BLaER1 (cell line): ENCODE data around the gene TNFRSF25.

Experiments used
- H3K27ac ChIP-seq: shearing (Covaris generic); formaldehyde crosslinking; 2 replicates; pipeline ENCODE4 v1.8.1; 2022
- H3K27me3 ChIP-seq: shearing (Covaris generic); formaldehyde crosslinking; 2 replicates; pipeline ENCODE4 v1.8.1; 2022
- H3K36me3 ChIP-seq: shearing (Covaris generic); formaldehyde crosslinking; 2 replicates; pipeline ENCODE4 v1.8.1; 2022
- H3K4me1 ChIP-seq: shearing (Covaris generic); formaldehyde crosslinking; 2 replicates; pipeline ENCODE4 v1.8.1; 2022
- H3K4me2 ChIP-seq: shearing (Covaris generic); formaldehyde crosslinking; 2 replicates; pipeline ENCODE4 v1.8.1; 2022
- H3K4me3 ChIP-seq: shearing (Covaris generic); formaldehyde crosslinking; 2 replicates; pipeline ENCODE4 v1.8.1; 2022
- H3K9ac ChIP-seq: shearing (Covaris generic); formaldehyde crosslinking; 2 replicates; pipeline ENCODE4 v1.8.1; 2022
- H3K9me3 ChIP-seq: shearing (Covaris generic); formaldehyde crosslinking; 2 replicates; pipeline ENCODE4 v1.8.1; 2022
- H4K20me1 ChIP-seq: shearing (Covaris generic); formaldehyde crosslinking; 2 replicates; pipeline ENCODE4 v1.8.1; 2022
- Cebpa-rat ChIP-seq: shearing (Covaris generic); IDR thresholded peaks from 2 replicates; pipeline ENCODE4 v1.8.1; 2022

The TNFRSF25 gene

GRCh38 chr1:6418668-6419396 lies 47.1 kb downstream of the TNFRSF25 start:
- no peak overlapping the region for H3K27ac ChIP-seq
- H3K4me2 ChIP-seq, result peak overlapping the region; percentile 99
- H3K4me3 ChIP-seq, result peak overlapping the region; percentile 69
- H3K27me3 ChIP-seq, result peaks cover 86% of the 10 kb centered on the region
- TF ChIP-seq Cebpa-rat, result no peak
- H3K36me3 ChIP-seq, result no peaks in the 10 kb centered on the region
- peak overlapping the region; percentile 64; the same call in 1 of the 2 replicates for H3K9ac ChIP-seq
- peaks cover 60% of the 10 kb centered on the region for H3K4me1 ChIP-seq
- peaks cover 28% of the 10 kb centered on the region for H4K20me1 ChIP-seq
- H3K9me3 ChIP-seq, result no peaks in the 10 kb centered on the region

GRCh38 chr1:6417961-6418667 lies 47.9 kb downstream of the TNFRSF25 start:
- no peak for TF ChIP-seq Cebpa-rat
- Histone ChIP-seq H3K4me3 (peak overlapping the region; percentile 69), H3K27ac (no peak overlapping the region), H3K4me2 (peak overlapping the region; percentile 99), H3K36me3 (no peaks in the 10 kb centered on the region), H3K4me1 (peaks cover 53% of the 10 kb centered on the region), H4K20me1 (peaks cover 27% of the 10 kb centered on the region), H3K9ac (no peak overlapping the region), H3K9me3 (no peaks in the 10 kb centered on the region), H3K27me3 (peaks cover 79% of the 10 kb centered on the region)

GRCh38 chr1:6416906-6417305 lies 49.1 kb downstream of the TNFRSF25 start:
- Histone ChIP-seq H3K36me3 (no peaks in the 10 kb centered on the region), H3K4me2 (no peak overlapping the region), H3K27me3 (peaks cover 67% of the 10 kb centered on the region), H4K20me1 (peaks cover 27% of the 10 kb centered on the region), H3K9me3 (no peaks in the 10 kb centered on the region), H3K9ac (no peak overlapping the region), H3K4me1 (peaks cover 43% of the 10 kb centered on the region), H3K4me3 (no peak overlapping the region), H3K27ac (no peak overlapping the region)
- TF ChIP-seq Cebpa-rat, result no peak

GRCh38 chr1:6416295-6416656 lies 49.7 kb downstream of the TNFRSF25 start:
- H3K4me3 ChIP-seq, result no peak overlapping the region
- no peak overlapping the region for H3K27ac ChIP-seq
- H3K9ac ChIP-seq, result no peak overlapping the region
- H3K27me3 ChIP-seq, result peaks cover 61% of the 10 kb centered on the region
- H3K36me3 ChIP-seq, result no peaks in the 10 kb centered on the region
- peaks cover 21% of the 10 kb centered on the region for H4K20me1 ChIP-seq
- peaks cover 37% of the 10 kb centered on the region for H3K4me1 ChIP-seq
- no peak for TF ChIP-seq Cebpa-rat
- no peaks in the 10 kb centered on the region for H3K9me3 ChIP-seq
- no peak overlapping the region for H3K4me2 ChIP-seq

- H3K4me2 ChIP-seq, result peak overlapping the region; percentile 23; the same call in 1 of the 2 replicates
- peaks cover 14% of the 10 kb centered on the region for H4K20me1 ChIP-seq
- H3K9me3 ChIP-seq, result no peaks in the 10 kb centered on the region
- no peak overlapping the region for H3K4me3 ChIP-seq
- TF ChIP-seq Cebpa-rat, result no peak; the same call in 1 of the 2 replicates
- H3K4me1 ChIP-seq, result peaks cover 25% of the 10 kb centered on the region
- H3K36me3 ChIP-seq, result no peaks in the 10 kb centered on the region
- no peak overlapping the region for H3K27ac ChIP-seq
- H3K9ac ChIP-seq, result no peak overlapping the region
- H3K27me3 ChIP-seq, result peaks cover 48% of the 10 kb centered on the region
Measured at GRCh38 chr1:6414881-6415626, 50.9 kb downstream of the TNFRSF25 start.

- TF ChIP-seq Cebpa-rat, result no peak
Measured at GRCh38 chr1:6414443-6414844, 51.5 kb downstream of the TNFRSF25 start.

GRCh38 chr1:6412896-6413295 lies 53.1 kb downstream of the TNFRSF25 start:
- no peak for TF ChIP-seq Cebpa-rat
- Histone ChIP-seq H3K27me3 (peaks cover 27% of the 10 kb centered on the region), H3K4me3 (no peak overlapping the region), H3K36me3 (no peaks in the 10 kb centered on the region), H3K9ac (no peak overlapping the region), H3K9me3 (no peaks in the 10 kb centered on the region), H3K4me2 (no peak overlapping the region), H4K20me1 (peaks cover 1% of the 10 kb centered on the region), H3K27ac (no peak overlapping the region), H3K4me1 (peaks cover 8% of the 10 kb centered on the region)

More at GRCh38 chr1:6414443-6414844, 51.5 kb downstream of the TNFRSF25 start:
- H3K36me3 ChIP-seq, result no peaks in the 10 kb centered on the region
- H3K4me1 ChIP-seq, result peaks cover 23% of the 10 kb centered on the region
- no peak overlapping the region for H3K27ac ChIP-seq
- H3K9ac ChIP-seq, result no peak overlapping the region
- no peak overlapping the region for H3K4me3 ChIP-seq
- H4K20me1 ChIP-seq, result peaks cover 14% of the 10 kb centered on the region
- peak overlapping the region; percentile 23; the same call in 1 of the 2 replicates for H3K4me2 ChIP-seq
- no peaks in the 10 kb centered on the region for H3K9me3 ChIP-seq
- peaks cover 43% of the 10 kb centered on the region for H3K27me3 ChIP-seq
